Activated naive CD8-positive, alpha-beta T cell treated with anti-CD3 and anti-CD28 coated beads, Interleukin-2, amount 10 ng/mL, durations not matched to agents 7 days and 5 days (primary cell): ENCODE measurements around the gene INPP5A. TPM values are rescaled to one million over a fixed set of nuclear protein-coding genes. Genes with fewer than 3 reads are reported as not detected.

Experiments
- ATAC-seq: fragments of 150-1000 bp; cut with Tn5 transposase; one replicate; pipeline ENCODE4 v1.10.0; 2021; ENCODE audit warnings: low read depth, moderate library complexity
- POLR2A ChIA-PET: fragments of 350-600 bp; sonication (Branson Sonifier 250); formaldehyde crosslinking; loops from one replicate; lab custom pipeline; 2021; ENCODE audit warnings: antibody characterized with exemption; lab: Charles Lee
- DNase-seq: peaks from one replicate; pipeline ENCODE4 v3.0.0; 2021
- H3K27ac Mint-ChIP-seq: one replicate; pipeline ENCODE4 v1.8.0; 2022; ENCODE audit warnings: mild to moderate bottlenecking, mixed read lengths
- H3K27me3 Mint-ChIP-seq: one replicate; pipeline ENCODE4 v1.8.0; 2022; ENCODE audit warnings: mild to moderate bottlenecking, moderate library complexity, mixed read lengths
- H3K36me3 Mint-ChIP-seq: one replicate; pipeline ENCODE4 v1.8.0; 2021; ENCODE audit warnings: mild to moderate bottlenecking, mixed read lengths
- H3K4me1 Mint-ChIP-seq: one replicate; pipeline ENCODE4 v1.8.0; 2021; ENCODE audit warnings: mixed read lengths
- H3K4me3 Mint-ChIP-seq: one replicate; pipeline ENCODE4 v1.8.0; 2022; ENCODE audit warnings: mild to moderate bottlenecking, moderate library complexity, mixed read lengths
- H3K9me3 Mint-ChIP-seq: one replicate; pipeline ENCODE4 v1.8.0; 2021; ENCODE audit warnings: mixed read lengths
- total RNA-seq, 2 experiments: library from RNA; stranded (reverse); gene quantifications; one replicate each; pipeline ENCODE4 v1.2.3, GENCODE V29; 2021

The INPP5A gene
- total RNA-seq, 2 experiments from 2014 or later = 14.1 to 15.7 TPM

DNA sequence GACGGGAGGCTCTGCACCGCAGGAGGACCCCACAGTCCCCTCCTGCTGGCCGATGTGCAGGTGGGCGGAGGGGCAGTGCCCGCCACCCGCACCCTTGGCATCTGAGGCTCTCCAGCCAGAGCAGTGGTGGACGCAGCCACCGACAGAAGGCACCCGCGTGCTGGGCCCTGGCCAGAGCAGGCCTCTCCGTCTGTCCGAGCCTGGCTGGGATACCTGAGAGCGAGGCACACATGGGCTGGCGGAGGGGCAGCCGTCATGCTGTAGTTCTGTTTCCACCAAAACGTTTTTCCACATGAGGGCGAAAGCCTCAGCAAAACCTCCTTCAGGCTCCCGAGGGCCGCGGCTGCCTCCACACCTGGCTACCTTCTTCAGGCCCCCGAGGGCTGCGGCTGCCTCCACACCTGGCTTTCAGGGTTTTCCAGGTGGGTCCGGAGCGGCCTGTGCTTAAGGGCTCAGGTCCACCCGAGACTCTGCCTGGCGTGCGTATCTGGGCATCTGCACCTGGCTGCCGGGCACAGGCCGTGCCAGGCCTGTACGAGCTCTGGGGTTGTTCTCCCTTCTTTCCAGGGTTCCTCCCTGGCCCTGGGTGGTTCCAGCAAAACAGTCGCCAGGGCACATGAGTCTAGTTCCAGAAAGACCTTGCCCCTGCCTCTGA, 115.5 kb downstream of the INPP5A start:
- DNase-seq = no peak
- no peaks in the 10 kb centered on the region for H3K36me3 Mint-ChIP-seq
- no peaks in the 10 kb centered on the region for H3K4me1 Mint-ChIP-seq
- H3K4me3 Mint-ChIP-seq = no peak overlapping the region
- H3K27me3 Mint-ChIP-seq = no peaks in the 10 kb centered on the region
- no peak overlapping the region for H3K27ac Mint-ChIP-seq
- ATAC-seq = no peak
- H3K9me3 Mint-ChIP-seq = no peaks in the 10 kb centered on the region
- POLR2A ChIA-PET = no interaction called here

DNA sequence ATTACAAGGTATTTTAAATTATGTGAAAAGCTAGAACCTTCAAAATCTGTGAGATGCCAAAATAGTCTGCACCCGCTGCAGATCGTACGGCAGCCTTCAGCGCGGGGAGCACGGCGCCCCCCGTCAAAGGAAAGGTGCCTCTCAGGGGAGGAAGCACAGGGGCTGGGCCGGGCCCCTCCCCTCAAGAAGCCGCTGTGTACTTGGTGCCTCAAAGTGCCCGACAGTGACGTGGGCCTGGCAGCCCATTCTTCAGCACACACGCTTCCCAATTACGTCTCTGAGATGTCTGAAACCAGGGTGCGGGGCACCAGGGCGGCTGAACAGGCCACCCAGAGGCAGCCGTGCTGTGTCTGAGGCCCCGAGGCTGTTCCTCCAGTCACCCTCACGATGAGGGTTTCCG, 116.1 kb downstream of the INPP5A start:
- DNase-seq (no peak), ATAC-seq (no peak)
- H3K27me3 Mint-ChIP-seq = no peaks in the 10 kb centered on the region
- no peak overlapping the region for H3K27ac Mint-ChIP-seq
- no peaks in the 10 kb centered on the region for H3K9me3 Mint-ChIP-seq
- no peak overlapping the region for H3K4me3 Mint-ChIP-seq
- H3K36me3 Mint-ChIP-seq = no peaks in the 10 kb centered on the region
- POLR2A ChIA-PET = no interaction called here
- H3K4me1 Mint-ChIP-seq = no peaks in the 10 kb centered on the region

DNA sequence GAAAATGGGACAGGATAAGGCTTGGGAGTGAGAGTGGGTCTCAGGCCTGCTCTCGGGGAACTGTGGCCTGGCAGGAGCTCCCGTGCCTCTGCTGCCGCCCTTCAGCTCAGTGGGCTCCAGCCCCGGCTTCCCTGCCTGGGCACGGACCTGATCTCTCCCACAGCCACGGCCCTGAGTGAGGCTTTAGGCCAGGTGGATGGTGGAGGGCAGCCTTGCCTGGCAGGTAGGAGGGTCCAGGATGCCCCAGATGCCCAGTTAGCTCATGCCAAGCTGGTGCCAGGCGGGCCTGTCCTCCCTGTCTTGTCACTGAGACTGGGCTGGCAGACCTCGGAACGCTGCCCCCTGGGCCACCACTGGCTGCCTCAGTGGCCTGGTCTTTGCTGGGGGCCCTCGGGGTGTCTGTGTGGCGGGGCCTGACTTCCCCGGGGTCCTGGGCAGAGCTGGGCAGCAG, 116.6 kb downstream of the INPP5A start:
- Mint-ChIP-seq H3K27ac (no peak overlapping the region), H3K36me3 (no peaks in the 10 kb centered on the region), H3K4me1 (no peaks in the 10 kb centered on the region), H3K9me3 (no peaks in the 10 kb centered on the region), H3K27me3 (no peaks in the 10 kb centered on the region), H3K4me3 (no peak overlapping the region)
- ATAC-seq (no peak), DNase-seq (no peak)
- POLR2A ChIA-PET = no interaction called here

DNA sequence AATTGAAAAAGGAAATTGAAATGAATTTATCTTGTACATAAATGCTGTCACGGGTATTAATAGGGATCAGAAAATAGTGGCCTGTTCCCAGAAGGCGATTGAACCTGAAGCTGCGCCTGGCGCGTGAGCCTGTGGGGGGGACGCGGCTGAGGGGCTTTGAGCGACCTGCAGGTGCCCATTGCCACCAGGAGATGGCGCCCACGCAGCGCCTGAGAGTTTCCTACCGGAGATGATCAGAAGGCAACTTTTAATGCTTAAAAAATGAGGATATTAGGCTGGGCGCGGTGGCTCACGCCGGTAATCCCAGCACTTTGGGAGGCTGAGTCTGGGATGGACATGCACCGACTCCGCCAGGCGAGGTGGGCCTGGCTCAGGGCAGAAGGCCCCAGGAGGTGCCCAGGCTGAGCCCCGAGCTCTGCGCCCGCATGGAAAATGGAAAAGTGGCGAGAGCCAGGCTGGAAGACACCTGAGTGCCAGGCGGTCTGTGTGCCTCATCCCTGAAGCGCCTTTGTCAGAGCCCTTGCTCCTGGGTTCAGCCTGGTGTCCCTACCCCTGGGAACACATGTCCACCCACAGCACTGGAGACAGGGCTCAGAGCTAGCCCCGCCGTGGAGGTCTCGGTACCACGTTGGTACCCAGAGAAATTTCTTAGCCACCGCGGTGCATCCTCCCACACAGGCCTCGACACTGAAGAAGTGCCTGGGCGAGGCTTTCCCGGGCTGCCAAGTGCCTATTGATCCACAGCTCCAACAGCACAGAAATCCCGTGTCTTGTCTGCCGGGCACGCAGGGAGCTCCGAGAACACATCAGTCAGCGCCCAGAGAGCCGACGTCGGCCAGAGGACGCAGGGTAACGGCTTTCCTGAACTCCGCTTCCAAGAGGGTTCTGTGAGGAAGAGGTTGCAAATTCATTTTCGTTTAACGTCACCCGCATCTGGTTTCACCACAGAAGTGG, 117.4 kb downstream of the INPP5A start:
- ATAC-seq (peak; percentile 59), DNase-seq (peak; percentile 72)
- POLR2A ChIA-PET = no interaction called here
- Mint-ChIP-seq H3K27me3 (no peaks in the 10 kb centered on the region), H3K4me1 (no peaks in the 10 kb centered on the region), H3K36me3 (no peaks in the 10 kb centered on the region), H3K4me3 (no peak overlapping the region), H3K9me3 (no peaks in the 10 kb centered on the region), H3K27ac (no peak overlapping the region)

DNA sequence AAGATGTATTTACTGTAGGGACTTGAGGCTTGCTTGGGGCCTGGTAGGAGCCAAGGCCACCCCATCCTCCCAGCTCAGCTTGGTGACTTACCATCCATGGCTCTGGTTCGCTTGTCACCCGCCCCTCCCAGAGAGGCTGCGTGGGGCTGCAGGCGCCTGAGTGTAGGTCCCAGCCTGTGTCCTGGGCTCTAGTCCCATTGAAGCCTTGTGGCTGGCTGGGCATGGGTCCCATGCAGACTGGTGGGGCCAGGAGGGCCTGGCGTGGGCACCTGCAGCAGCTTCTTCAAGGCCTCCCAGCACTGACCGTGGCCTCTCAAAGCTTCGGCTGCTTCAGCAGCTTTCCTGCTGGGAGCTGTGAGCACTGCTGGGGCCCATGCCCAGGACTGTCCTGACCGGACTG, 118.1 kb downstream of the INPP5A start:
- no peak overlapping the region for H3K4me3 Mint-ChIP-seq
- no peaks in the 10 kb centered on the region for H3K9me3 Mint-ChIP-seq
- no peaks in the 10 kb centered on the region for H3K4me1 Mint-ChIP-seq
- POLR2A ChIA-PET = no interaction called here
- H3K36me3 Mint-ChIP-seq = no peaks in the 10 kb centered on the region
- DNase-seq = no peak
- no peak for ATAC-seq
- no peak overlapping the region for H3K27ac Mint-ChIP-seq
- no peaks in the 10 kb centered on the region for H3K27me3 Mint-ChIP-seq

DNA sequence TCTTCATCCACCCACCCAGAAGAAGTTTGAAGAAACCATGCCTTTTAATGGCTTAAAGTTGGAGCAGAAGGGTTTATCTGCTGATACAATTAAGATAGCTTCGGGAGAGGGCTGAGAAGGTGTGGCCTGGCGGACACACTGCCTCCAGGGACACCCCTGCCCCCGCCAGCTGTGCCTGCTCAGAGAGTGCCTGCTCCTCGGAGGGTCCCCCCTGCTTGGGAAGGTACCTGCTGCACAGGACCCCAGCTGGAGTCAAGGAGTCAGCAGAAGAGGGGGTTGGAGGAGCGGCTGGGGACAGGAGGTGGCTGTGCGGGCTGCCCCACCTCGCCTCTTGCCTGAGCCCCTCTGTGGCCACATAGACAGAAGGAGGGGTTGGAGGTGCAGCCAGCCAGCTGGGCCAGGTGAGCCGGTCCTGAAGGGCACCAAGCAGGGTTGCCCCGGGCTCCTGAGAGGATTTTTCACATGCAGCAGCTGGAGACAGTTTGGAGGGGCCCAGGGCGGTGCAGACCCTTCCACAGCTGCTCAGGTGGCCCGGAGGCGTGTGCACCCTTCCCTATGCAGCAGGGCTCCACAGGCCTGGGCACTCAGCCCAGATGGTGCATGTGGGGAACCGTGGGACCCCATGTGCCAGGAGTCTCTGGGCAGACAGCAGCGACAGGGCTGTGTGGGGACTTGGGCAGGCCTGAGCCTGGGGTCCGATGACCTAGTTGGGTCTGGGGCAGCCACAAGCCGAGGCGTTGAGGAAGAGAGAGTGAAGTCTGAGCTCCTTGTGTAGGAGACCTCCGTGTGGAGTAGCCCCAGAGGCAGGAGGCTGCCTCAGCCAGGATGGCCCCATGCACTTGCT, 118.9 kb downstream of the INPP5A start:
- no peak overlapping the region for H3K27ac Mint-ChIP-seq
- no peaks in the 10 kb centered on the region for H3K36me3 Mint-ChIP-seq
- H3K4me3 Mint-ChIP-seq = no peak overlapping the region
- ATAC-seq (no peak), DNase-seq (no peak)
- H3K27me3 Mint-ChIP-seq = no peaks in the 10 kb centered on the region
- POLR2A ChIA-PET = no interaction called here
- no peaks in the 10 kb centered on the region for H3K4me1 Mint-ChIP-seq
- no peaks in the 10 kb centered on the region for H3K9me3 Mint-ChIP-seq

DNA sequence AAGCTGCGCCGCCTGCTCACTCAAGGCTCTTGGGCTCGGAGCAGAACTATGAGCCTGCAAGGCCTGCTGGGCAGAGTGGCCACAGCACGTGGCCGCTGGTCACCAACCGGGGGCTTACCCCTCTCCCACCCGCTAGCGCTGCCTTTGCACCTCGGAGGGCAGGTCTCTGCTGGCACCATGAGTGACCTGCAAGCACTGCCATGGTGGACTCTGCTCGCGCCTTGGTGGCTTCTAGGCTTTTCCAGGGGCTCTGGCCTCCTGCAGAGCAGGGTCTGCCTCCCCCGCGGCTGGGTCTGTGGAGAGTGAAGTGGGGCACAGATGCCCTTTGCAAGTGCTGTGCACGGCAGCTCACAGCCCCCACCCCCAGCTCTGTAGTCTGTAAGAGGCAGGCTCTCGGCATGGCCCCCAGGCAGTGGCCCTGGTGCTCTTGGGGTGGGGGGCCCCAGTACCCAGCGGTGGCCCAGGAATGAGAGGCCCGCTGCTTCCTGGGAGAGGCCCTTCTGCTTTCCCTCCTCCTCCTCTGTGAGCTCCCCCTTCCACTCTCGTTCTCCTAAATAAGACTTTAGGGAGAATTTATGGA, 119.6 kb downstream of the INPP5A start:
- POLR2A ChIA-PET = no interaction called here
- no peaks in the 10 kb centered on the region for H3K9me3 Mint-ChIP-seq
- ATAC-seq = no peak
- no peak for DNase-seq
- no peaks in the 10 kb centered on the region for H3K27me3 Mint-ChIP-seq
- H3K36me3 Mint-ChIP-seq = no peaks in the 10 kb centered on the region
- no peak overlapping the region for H3K27ac Mint-ChIP-seq
- no peaks in the 10 kb centered on the region for H3K4me1 Mint-ChIP-seq
- H3K4me3 Mint-ChIP-seq = no peak overlapping the region

DNA sequence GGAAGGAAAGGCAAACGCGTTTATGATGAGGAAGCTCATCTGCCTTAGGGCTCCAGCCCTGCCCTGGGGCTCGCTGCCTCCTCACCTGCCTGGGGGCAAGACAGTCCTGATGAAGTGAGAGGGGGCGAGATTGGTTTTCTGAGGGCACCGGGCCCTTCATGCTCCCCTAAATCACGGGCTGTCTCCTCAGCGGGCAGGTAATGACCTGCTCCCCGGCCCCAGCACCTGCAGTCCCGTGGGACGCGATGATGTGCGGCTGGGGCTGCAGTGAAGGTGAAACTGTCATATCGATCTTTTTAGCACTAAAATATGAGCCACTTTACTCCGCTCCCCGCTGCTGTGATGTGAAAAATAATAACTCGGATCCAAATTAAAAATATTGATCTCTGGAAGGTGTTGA, 120.2 kb downstream of the INPP5A start:
- no peaks in the 10 kb centered on the region for H3K9me3 Mint-ChIP-seq
- H3K4me3 Mint-ChIP-seq = no peak overlapping the region
- DNase-seq (no peak), ATAC-seq (no peak)
- POLR2A ChIA-PET = no interaction called here
- H3K27me3 Mint-ChIP-seq = no peaks in the 10 kb centered on the region
- no peaks in the 10 kb centered on the region for H3K36me3 Mint-ChIP-seq
- H3K27ac Mint-ChIP-seq = no peak overlapping the region
- no peaks in the 10 kb centered on the region for H3K4me1 Mint-ChIP-seq

DNA sequence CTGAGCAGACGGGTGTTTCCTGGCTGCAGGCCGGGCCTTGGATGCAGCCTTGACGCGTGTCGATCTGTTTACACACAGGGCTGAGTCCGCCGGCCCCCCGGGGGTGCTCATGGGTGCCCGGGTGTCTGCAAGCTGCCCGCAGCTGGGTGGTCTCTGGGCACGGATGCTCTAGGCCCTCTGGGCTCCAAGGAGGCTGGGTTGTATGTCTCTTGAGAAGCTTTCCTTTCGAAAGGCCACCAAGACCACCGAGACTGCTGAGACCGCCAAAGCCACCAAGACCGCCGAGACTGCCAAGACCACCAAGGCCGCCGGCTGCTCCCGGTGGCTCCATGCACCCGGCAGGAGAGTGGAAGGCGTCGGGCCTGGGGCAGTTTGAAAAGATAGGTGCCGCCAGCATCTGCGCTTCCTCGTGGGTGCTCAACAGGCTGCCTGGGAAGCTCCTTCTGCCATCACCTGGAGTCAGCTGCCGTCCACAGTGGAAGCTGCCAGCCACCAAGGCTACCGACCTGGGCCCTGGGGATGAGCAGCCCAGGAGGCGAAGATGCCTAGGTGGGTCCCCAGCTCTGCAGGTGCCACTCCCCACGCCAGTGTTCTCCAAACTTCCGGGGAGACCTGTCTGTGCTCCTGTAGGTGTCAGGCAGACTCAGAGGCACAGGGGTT, 121.1 kb downstream of the INPP5A start:
- ATAC-seq = no peak
- Mint-ChIP-seq H3K27ac (no peak overlapping the region), H3K36me3 (no peaks in the 10 kb centered on the region), H3K9me3 (no peaks in the 10 kb centered on the region), H3K27me3 (no peaks in the 10 kb centered on the region), H3K4me3 (no peak overlapping the region), H3K4me1 (no peaks in the 10 kb centered on the region)
- POLR2A ChIA-PET = no interaction called here
- DNase-seq = no peak

DNA sequence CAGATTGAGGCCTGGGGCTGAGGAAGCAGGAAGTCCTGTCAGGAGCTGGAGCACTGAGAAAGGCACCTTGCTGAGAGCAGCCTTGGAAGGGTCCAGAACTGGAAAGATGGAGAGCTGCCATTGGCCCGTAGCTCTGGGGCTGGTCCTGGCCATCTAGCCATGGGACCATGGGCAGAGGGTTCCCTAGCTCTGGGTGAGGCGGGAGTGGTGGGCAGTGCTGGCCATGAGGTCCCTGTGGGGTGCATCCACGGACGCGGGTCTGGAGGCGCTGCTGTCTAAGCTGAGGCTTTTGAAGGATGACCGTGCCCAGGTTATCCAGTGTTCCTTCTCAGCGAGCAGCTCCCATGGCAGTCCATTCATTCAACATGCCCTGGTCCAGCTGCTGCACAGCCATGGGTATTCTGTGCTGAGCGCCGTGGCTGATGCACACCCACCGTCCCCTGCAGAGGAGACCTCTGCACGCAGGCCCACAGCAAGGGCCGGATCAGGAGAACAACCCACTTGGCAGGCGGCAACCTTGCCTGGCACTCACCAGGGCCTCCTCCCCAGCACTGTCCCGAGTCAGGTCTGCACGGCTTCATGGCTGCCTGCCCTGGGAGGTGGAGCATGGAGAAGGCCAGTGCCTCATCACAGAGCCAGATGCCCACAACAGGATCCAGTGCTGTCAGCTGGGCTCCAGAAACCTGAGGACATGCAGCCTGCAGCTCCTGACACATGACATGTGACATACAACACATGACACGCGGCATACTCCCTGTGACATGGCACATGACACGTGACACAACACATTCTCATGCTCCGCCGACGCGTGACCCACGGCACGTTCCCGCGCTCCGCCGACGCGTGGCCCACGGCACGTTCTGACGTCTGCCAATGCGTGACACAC, 121.9 kb downstream of the INPP5A start:
- no peak overlapping the region for H3K4me3 Mint-ChIP-seq
- POLR2A ChIA-PET = no interaction called here
- H3K27ac Mint-ChIP-seq = no peak overlapping the region
- no peaks in the 10 kb centered on the region for H3K9me3 Mint-ChIP-seq
- no peaks in the 10 kb centered on the region for H3K4me1 Mint-ChIP-seq
- DNase-seq (no peak), ATAC-seq (no peak)
- no peaks in the 10 kb centered on the region for H3K27me3 Mint-ChIP-seq
- no peaks in the 10 kb centered on the region for H3K36me3 Mint-ChIP-seq

DNA sequence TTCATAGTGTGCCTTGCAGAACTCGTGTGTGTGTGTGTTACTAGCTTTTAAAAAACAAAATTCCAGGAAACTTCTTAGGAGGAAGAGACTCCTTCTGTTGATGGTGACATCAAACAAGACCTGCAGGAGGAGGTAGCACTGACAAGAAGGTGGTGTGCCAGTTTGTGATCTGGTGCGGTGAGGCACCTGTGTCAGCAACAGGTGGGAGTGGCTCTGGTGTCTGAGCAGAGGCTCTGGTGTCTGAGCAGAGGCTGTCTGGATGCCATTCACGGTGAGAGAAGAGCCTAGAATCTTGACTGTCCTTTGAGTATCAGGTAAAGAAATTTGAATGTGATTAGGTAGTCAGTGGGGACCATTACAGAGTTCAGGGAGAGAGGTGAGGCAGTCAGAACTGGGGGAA, 122.8 kb downstream of the INPP5A start:
- POLR2A ChIA-PET = no interaction called here
- Mint-ChIP-seq H3K4me1 (no peaks in the 10 kb centered on the region), H3K36me3 (no peaks in the 10 kb centered on the region), H3K27me3 (no peaks in the 10 kb centered on the region), H3K9me3 (no peaks in the 10 kb centered on the region), H3K4me3 (no peak overlapping the region), H3K27ac (no peak overlapping the region)
- DNase-seq (no peak), ATAC-seq (no peak)
